Neutrophil (primary cell): ENCODE results near the gene PRXL2B.

ENCODE experiments used
- H3K27ac ChIP-seq: fragments of 200-600 bp; sonication (generic); 2 replicates; pipeline ENCODE4 v1.5.1; 2016; ENCODE audit warnings: mild to moderate bottlenecking, moderate library complexity
- H3K27me3 ChIP-seq: fragments of 200-600 bp; sonication (generic); 2 replicates; pipeline ENCODE4 v1.6.0; 2016; ENCODE audit warnings: mild to moderate bottlenecking
- H3K36me3 ChIP-seq: fragments of 200-600 bp; sonication (generic); 2 replicates; pipeline ENCODE4 v1.5.1; 2017
- H3K4me1 ChIP-seq, 2 experiments: fragments of 200-600 bp in 1 of 2; sonication (generic) in 1 of 2; 1 replicate in 1 of 2; 2 replicates in 1 of 2; pipeline versions ENCODE4 v1.5.1 to v1.6.1; 2013 to 2016; ENCODE audit warnings: low read depth in 1 of 2, low read length in 1 of 2, mild to moderate bottlenecking in 1 of 2, moderate library complexity in 1 of 2; ENCODE audit not compliant: control insufficient read depth in 1 of 2, insufficient read depth in 1 of 2
- H3K4me3 ChIP-seq, 2 experiments: fragments of 200-600 bp in 1 of 2; sonication (generic) in 1 of 2; 1 replicate in 1 of 2; 2 replicates in 1 of 2; pipeline ENCODE4 v1.5.1; 2013 to 2016; ENCODE audit warnings: low read depth in 1 of 2, low read length in 1 of 2, mild to moderate bottlenecking in 1 of 2, moderate library complexity in 1 of 2
- H3K9me3 ChIP-seq: fragments of 200-600 bp; sonication (generic); 2 replicates; pipeline ENCODE4 v1.5.1; 2016
- TF ChIP-seq, protein P1 (sequence below): fragments of 200-600 bp; sonication (generic); IDR thresholded peaks from 2 replicates; pipeline ENCODE4 v1.5.1; 2016; ENCODE audit warnings: antibody characterized with exemption

The PRXL2B gene

DNA sequence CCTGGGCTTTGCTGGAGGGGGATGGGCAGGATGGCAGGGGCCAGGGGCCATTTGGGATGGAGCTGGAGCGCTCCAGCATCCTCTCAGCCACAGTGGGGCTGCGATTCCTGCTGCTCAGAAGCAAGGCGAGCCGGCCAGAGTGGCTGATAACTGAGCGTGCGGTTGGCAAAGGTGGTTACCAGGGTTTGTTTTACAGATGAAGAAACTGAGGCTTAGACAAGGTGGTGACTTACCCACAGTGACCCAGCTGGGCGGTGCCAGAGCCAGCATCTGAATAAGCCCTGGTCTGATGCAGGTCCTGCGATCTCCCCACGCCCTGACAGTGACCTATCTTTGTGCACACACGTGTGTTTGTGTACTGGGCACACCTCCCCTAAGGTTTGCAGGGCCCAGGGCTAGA, 5.9 kb upstream of the PRXL2B start:
- H3K9me3 ChIP-seq = no peaks in the 10 kb centered on the region
- no peak overlapping the region for H3K4me3 ChIP-seq
- peaks cover 57 to 65% of the 10 kb centered on the region in 2 experiments for H3K4me1 ChIP-seq
- H3K27me3 ChIP-seq = peaks cover 22% of the 10 kb centered on the region
- H3K36me3 ChIP-seq = no peaks in the 10 kb centered on the region
- TF ChIP-seq, protein P1, sequence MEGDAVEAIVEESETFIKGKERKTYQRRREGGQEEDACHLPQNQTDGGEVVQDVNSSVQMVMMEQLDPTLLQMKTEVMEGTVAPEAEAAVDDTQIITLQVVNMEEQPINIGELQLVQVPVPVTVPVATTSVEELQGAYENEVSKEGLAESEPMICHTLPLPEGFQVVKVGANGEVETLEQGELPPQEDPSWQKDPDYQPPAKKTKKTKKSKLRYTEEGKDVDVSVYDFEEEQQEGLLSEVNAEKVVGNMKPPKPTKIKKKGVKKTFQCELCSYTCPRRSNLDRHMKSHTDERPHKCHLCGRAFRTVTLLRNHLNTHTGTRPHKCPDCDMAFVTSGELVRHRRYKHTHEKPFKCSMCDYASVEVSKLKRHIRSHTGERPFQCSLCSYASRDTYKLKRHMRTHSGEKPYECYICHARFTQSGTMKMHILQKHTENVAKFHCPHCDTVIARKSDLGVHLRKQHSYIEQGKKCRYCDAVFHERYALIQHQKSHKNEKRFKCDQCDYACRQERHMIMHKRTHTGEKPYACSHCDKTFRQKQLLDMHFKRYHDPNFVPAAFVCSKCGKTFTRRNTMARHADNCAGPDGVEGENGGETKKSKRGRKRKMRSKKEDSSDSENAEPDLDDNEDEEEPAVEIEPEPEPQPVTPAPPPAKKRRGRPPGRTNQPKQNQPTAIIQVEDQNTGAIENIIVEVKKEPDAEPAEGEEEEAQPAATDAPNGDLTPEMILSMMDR = no peak
- no peak overlapping the region for H3K27ac ChIP-seq

DNA sequence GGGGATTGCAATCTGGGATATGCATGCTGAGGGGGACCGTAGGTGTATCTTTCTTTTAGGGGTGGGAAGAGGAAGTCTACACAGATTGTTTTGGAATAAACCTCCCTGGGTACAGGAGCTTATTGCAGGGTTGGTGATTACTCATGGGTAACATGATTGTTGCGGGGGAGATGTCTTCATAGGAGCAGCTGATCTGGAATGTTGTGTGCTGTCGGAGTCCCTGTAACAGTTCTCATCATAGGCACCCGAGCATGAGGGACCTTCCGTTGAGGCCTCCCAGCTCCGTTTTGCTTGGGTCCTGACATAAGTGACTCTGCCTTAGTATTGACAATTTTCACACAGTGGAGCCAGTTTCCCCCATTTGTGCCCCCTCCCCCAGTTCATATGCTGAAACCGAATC, 4.2 kb upstream of the PRXL2B start:
- Histone ChIP-seq H3K9me3 (no peaks in the 10 kb centered on the region), H3K27me3 (peaks cover 32% of the 10 kb centered on the region), H3K36me3 (no peaks in the 10 kb centered on the region), H3K4me3 (no peak overlapping the region), H3K4me1 (peaks cover 51 to 54% of the 10 kb centered on the region in 2 experiments), H3K27ac (no peak overlapping the region)
- TF ChIP-seq, protein P1 = no peak

DNA sequence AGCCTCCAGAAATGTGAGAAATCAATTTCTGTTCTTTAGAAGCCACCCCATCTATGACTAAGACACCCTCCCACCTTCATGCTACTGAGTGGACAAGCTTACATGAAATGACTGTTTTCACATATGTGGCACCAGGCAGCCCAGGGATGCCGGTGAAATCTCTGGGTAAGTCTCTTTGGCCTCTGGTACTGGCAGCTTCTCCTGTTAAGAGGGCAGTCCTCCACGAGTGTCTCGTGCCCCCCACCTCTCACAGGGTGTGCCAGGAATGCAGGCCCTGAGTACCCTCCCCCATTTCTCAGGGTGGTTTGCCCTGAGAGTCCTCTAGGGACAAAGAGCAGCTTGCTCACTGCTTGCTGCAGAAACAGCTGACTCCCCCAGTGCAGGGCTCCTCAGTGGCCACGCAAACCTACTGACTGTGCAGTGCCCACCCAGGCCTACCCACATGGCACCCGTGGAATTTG, 3.2 kb upstream of the PRXL2B start:
- Histone ChIP-seq H3K4me1 (peaks cover 46 to 47% of the 10 kb centered on the region in 2 experiments), H3K27ac (peak overlapping the region; percentile 100), H3K4me3 (no peak overlapping the region), H3K27me3 (peaks cover 42% of the 10 kb centered on the region), H3K36me3 (no peaks in the 10 kb centered on the region), H3K9me3 (no peaks in the 10 kb centered on the region)
- TF ChIP-seq, protein P1 = no peak

DNA sequence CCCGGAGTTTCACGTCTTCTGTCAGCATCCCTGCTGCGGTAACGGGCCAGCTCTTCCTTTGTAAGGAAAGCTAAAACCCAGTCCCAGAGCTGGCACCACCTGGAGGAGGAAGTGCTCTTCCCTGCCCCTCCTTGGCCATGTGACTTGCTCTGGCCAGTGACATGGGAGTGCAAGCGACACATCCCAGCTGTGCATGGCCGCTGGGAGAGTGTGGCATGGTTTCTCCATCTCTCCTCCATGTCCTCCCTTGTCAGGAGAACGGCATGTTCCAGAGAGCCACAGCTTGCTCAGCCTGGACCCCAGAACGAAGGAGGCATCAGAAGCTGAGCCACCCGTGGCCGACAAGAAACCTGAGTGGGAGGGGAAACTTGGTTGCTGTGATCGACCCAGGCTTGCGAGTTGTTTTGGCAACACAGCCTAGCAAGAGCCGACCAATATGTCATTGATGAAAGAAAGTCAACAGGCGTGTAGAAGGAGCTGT, 2.7 kb upstream of the PRXL2B start:
- Histone ChIP-seq H3K9me3 (no peaks in the 10 kb centered on the region), H3K4me3 (no peak overlapping the region), H3K27ac (peak overlapping the region; percentile 100), H3K36me3 (no peaks in the 10 kb centered on the region), H3K4me1 (peaks cover 40 to 41% of the 10 kb centered on the region in 2 experiments), H3K27me3 (peaks cover 47% of the 10 kb centered on the region)
- TF ChIP-seq, protein P1 = no peak

DNA sequence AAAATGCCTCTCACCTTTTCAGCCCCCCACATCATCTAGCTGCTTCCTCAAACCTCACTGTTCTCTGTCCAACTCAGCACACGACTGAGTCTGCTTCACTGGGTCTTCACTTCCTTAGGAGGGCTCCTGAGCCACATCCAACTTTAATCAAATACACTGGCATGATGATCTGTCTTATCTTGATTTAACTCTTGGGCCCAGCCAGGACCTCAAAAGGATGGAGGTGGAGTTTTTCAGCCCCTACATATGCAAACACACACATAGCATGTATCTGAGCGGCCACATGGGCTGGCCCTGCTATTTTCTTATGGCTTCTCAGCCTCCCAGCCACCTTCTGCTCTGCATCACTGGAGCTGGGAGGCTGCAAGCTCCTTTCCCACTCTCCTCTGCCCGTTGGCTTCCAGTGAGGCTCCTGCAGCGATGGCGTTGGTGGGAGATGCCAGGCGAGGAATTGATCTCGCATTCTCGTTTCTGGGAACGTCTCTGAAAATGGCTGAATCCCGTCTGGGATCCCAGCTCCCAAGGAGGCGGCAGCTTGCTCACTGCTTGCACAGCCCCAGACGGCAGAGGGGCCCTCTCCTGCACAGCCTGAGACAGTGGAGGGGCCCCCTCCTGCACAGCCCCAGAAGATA, 1.8 kb upstream of the PRXL2B start:
- Histone ChIP-seq H3K4me3 (peak overlapping the region; percentile 86 to 88), H3K27ac (peak overlapping the region; percentile 100)

More for the DNA sequence above, 1.8 kb upstream of the PRXL2B start:
- peaks cover 40% of the 10 kb centered on the region in 2 experiments for H3K4me1 ChIP-seq
- TF ChIP-seq, protein P1 = no peak
- H3K9me3 ChIP-seq = no peaks in the 10 kb centered on the region
- peaks cover 49% of the 10 kb centered on the region for H3K27me3 ChIP-seq
- no peaks in the 10 kb centered on the region for H3K36me3 ChIP-seq
